GM12872 (cell line): ENCODE results near the gene STXBP5L.

Source experiments
- TF ChIP-seq, protein P1 (sequence below): IDR thresholded peaks from 3 replicates; pipeline ENCODE4 v1.5.1; 2011; ENCODE audit warnings: low read depth, mild to moderate bottlenecking, low read length, moderate library complexity; ENCODE audit not compliant: insufficient read depth

The STXBP5L gene

DNA sequence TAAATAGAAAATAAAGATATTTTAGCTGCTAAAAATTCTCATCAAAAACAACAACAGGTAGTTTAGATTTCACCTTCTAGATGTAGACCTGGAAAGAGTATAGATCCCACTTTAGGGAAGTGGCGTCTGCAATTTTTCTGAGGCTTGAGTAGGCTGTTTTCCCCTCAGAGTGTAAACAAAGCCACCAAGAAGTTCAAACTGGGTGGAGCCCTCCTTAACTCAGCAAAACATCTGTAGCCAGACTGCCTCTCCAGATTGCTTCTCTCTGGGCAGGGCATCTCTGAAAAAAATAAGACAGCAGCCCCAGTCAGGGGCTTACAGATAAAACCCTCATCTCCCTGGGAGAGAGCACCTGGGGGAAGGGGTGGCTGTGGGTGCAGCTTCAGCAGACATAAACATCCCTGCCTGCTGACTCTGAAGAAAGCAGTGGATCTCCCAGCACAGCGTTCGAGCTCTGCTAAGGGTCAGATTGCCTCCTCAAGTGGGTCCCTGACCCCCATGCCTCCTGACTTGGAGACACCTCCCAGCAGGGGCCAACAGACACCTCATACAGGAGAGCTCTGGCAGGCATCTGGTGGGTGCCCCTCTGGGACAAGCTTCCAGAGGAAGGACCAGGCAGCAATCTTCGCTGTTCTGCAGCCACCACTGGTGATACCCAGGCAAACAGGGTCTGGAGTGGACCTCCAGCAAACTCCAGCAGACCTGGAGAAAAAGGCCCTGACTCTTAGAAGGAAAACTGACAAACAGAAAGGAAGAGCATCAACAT lies 259.6 kb downstream of the STXBP5L start:
- TF ChIP-seq, protein P1, sequence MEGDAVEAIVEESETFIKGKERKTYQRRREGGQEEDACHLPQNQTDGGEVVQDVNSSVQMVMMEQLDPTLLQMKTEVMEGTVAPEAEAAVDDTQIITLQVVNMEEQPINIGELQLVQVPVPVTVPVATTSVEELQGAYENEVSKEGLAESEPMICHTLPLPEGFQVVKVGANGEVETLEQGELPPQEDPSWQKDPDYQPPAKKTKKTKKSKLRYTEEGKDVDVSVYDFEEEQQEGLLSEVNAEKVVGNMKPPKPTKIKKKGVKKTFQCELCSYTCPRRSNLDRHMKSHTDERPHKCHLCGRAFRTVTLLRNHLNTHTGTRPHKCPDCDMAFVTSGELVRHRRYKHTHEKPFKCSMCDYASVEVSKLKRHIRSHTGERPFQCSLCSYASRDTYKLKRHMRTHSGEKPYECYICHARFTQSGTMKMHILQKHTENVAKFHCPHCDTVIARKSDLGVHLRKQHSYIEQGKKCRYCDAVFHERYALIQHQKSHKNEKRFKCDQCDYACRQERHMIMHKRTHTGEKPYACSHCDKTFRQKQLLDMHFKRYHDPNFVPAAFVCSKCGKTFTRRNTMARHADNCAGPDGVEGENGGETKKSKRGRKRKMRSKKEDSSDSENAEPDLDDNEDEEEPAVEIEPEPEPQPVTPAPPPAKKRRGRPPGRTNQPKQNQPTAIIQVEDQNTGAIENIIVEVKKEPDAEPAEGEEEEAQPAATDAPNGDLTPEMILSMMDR, result no peak

DNA sequence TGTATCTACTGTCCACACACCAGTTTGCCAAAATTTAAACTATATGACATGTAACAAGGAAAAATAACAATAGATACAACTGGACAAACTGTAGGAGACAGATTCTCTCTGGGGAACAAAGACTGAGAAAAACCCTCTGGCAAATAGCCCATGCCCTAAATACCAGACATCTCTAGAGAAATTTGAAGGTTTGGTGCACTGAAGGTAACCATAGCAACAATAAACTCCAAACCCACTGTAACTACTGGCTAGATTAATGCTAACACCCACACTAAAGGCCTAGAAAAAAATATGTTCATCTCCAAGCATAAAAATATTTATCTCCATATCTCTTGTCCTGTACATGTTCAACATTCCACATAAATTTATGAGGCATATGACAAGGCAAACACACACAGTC lies 267.1 kb downstream of the STXBP5L start:
- TF ChIP-seq, protein P1, result no peak

DNA sequence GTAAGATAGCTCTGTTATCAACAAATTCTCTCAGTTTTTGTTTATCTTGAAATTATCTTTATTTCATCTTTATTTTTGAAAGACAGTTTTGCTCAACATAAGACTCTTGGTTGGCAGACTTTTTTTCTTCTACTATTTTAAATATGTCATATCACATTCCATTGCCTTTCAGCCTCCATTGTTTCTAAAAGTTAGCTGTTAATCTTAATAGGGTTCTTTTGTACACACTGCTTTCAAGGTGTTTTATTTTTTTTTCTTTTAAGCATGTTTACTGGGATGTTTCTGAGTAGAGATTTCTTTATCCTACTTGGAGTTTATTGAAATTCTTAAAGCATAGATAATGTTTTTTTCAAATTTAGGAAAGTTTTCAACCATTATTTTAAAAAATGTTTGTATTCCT lies 294.6 kb downstream of the STXBP5L start:
- TF ChIP-seq, protein P1, result no peak

DNA sequence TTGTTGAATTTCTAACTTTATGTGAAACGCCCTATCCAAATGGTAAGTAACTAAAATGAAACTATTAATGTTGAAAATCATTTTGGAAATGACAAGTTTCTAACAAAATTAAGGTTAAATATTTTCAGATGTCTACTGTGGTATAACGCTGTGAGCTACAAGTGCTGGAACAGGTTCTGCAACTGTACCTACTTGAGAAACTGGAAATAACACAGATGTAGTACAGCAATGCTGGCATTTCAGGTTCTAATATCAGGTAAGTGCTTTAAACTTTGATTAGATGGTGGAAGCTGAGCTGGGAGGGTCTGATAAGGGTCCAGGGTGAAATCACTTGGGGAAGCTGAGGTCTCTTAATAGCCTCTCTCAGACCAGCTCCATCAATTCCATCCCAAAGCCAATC lies 315.1 kb downstream of the STXBP5L start:
- TF ChIP-seq, protein P1, result no peak

DNA sequence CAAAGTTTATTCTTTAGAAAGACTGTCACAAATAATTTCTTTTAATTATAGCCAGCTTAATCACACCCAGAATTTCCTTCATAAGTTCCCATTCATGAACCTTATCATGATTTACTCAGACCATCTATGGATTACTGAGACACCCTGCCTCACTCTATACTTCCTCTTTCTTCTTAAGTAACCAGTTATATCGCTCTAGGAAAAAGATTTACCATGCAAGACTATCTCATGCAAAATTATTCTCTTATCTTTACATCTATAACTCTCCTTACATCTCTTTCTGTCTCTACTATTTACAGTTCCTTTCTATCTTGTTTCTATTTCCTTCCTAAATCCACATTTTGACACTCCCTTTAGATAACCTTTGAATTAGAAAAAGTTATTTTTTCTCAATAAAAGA lies 321.0 kb downstream of the STXBP5L start:
- TF ChIP-seq, protein P1, result no peak

DNA sequence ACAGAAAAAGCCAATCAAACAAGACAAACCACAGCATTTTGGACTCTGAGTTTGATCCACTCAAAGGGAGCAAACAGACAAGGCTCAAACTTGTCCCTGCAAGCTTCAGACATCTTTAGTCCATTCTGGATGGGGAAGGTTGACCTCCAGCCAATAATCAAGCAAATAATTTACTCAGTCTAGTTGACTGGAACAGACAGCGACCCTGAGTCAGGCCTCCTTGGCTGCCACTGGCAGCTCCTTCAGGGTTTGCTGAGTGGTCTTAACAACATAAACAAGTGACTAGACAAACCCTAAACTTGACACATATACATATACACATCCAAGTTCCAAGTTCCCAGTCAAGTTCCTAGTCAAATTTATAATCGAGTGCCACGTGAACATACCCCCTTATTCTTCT lies 323.9 kb downstream of the STXBP5L start:
- TF ChIP-seq, protein P1, result no peak

DNA sequence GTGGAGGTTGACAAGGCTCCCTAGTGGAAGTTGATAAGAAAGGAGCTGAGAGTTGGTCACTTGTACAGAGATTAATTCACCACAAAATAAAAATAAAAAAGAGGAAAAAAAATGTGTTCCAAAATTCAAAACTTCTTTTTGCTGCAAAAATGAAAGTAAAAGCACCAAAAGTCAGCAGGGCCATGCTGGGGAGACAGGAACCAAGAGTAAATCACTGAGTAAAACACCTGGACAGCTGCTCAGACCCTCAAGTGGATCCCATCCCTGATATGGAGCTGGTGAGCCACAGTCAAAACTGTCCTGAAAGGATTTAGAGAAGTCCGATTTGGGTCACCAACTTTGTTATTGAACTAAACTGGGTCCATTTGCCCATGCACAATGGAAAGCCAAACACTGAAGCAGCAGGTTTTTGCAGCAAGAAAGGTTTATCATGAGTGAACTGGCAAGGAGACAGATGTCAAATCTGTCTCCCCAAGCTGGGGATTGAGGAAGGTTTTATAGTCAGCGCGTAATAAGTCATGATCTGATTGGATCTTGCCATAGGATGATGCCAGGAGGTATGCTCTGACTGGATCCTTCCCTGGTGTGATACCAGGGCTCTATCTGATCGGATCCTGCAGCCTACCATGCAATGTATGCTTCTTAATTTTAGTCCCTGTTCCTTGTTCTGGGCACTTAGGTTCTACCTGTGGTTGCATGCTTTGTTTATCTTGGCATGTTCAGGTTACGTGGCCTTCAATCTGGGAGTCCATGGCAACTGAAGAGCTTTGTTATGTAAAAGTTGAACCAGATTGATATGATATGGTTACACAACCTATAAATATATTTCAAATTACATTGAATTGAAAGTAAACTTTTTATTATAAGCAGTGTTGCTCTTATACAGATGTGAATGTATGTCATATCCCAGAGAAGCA lies 324.6 kb downstream of the STXBP5L start:
- TF ChIP-seq, protein P1, result no peak
